Measurements from ENCODE around the gene EFCAB8.

The EFCAB8 gene

DNA sequence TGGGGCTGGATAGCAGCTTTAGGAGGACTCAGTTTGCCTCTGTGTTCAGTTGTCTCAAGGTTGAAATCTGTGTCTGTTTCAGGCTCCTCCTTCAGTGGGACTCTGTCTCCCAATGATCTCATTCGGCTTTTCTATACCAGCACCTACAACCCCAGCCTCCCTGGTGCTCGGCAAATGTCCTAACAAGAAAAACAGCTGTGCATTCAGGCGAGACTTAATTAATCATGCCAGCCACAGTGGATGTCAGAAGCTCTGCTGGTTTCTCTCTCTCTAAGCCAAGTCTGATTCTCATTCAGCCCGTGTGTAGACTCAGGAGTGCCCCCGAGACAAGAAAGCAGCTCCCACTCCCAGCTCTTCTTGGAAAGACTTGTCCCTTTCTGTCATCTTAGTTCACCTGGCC is 98.7 kb downstream of the EFCAB8 start:
- Histone ChIP-seq H3K4me2 (ENCODE audit: low read length) (no peak overlapping the region), H2AFZ (ENCODE audit: low read length) (no peak overlapping the region), H3K9me3 (ENCODE audit: low read length) (peaks cover 5% of the 10 kb centered on the region), H3K27me3 (ENCODE audit: insufficient read depth, low read length) (no peaks in the 10 kb centered on the region), H3K9ac (ENCODE audit: low read length) (no peak overlapping the region), H3K9me2 (ENCODE audit: low read depth, low read length) (no peaks in the 10 kb centered on the region), H3K4me3 (ENCODE audit: low read depth, low read length, poor library complexity, severe bottlenecking) (no peak overlapping the region), H3K4me1 (ENCODE audit: insufficient read depth, low read length, severe bottlenecking) (no peaks in the 10 kb centered on the region), H3F3A (ENCODE audit: insufficient read depth, low read length) (no peaks in the 10 kb centered on the region), H4K20me1 (ENCODE audit: insufficient read depth, low read length) (no peaks in the 10 kb centered on the region), H3K36me3 (ENCODE audit: insufficient read depth, low read length) (no peaks in the 10 kb centered on the region), H3K27ac (ENCODE audit: low read depth, low read length, poor library complexity, severe bottlenecking) (no peak overlapping the region), H3K79me2 (ENCODE audit: insufficient read depth, low read length) (no peaks in the 10 kb centered on the region)
- TF ChIP-seq EZH2 (IDR thresholded peaks at IDR 0.05; ENCODE audit: borderline replicate concordance, low read length), result no peak
- TF ChIP-seq, protein P1, sequence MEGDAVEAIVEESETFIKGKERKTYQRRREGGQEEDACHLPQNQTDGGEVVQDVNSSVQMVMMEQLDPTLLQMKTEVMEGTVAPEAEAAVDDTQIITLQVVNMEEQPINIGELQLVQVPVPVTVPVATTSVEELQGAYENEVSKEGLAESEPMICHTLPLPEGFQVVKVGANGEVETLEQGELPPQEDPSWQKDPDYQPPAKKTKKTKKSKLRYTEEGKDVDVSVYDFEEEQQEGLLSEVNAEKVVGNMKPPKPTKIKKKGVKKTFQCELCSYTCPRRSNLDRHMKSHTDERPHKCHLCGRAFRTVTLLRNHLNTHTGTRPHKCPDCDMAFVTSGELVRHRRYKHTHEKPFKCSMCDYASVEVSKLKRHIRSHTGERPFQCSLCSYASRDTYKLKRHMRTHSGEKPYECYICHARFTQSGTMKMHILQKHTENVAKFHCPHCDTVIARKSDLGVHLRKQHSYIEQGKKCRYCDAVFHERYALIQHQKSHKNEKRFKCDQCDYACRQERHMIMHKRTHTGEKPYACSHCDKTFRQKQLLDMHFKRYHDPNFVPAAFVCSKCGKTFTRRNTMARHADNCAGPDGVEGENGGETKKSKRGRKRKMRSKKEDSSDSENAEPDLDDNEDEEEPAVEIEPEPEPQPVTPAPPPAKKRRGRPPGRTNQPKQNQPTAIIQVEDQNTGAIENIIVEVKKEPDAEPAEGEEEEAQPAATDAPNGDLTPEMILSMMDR (IDR thresholded peaks at IDR 0.05; ENCODE audit: low read length), result no peak

DNA sequence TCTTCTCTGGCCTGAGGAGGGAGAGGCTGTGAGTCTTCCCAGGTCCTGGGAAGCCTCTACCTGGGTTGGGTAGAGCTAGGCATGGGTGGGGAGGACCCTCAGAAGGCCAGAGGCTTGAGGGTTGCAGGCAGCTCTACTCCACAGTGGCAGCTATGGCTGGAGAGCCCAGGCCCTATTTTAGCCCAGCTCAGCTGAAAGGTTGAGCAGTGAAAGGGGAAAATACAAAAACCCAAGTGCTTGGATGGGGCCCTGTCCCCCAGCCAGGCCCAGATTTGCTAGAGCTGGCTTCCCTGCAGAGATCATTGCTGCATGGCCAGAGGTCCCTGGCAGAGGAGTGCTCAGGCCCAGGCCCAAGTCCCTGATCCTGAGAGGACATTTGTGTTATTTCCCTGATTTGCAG is 99.9 kb downstream of the EFCAB8 start:
- H4K20me1 ChIP-seq (ENCODE audit: insufficient read depth, low read length), result no peaks in the 10 kb centered on the region
- no peaks in the 10 kb centered on the region for H3K36me3 ChIP-seq (ENCODE audit: insufficient read depth, low read length)
- H3K4me1 ChIP-seq (ENCODE audit: insufficient read depth, low read length, severe bottlenecking), result no peaks in the 10 kb centered on the region
- H3K9me2 ChIP-seq (ENCODE audit: low read depth, low read length), result no peaks in the 10 kb centered on the region
- H3K9ac ChIP-seq (ENCODE audit: low read length), result no peak overlapping the region
- H3K27me3 ChIP-seq (ENCODE audit: insufficient read depth, low read length), result no peaks in the 10 kb centered on the region
- peaks cover 5% of the 10 kb centered on the region for H3K9me3 ChIP-seq (ENCODE audit: low read length)
- H2AFZ ChIP-seq (ENCODE audit: low read length), result no peak overlapping the region
- TF ChIP-seq, protein P1 (IDR thresholded peaks at IDR 0.05; ENCODE audit: low read length), result no peak
- no peak for TF ChIP-seq EZH2 (IDR thresholded peaks at IDR 0.05; ENCODE audit: borderline replicate concordance, low read length)
- H3F3A ChIP-seq (ENCODE audit: insufficient read depth, low read length), result no peaks in the 10 kb centered on the region
- H3K27ac ChIP-seq (ENCODE audit: low read depth, low read length, poor library complexity, severe bottlenecking), result no peak overlapping the region
- H3K4me3 ChIP-seq (ENCODE audit: low read depth, low read length, poor library complexity, severe bottlenecking), result no peak overlapping the region
- no peak overlapping the region for H3K4me2 ChIP-seq (ENCODE audit: low read length)
- H3K79me2 ChIP-seq (ENCODE audit: insufficient read depth, low read length), result no peaks in the 10 kb centered on the region

DNA sequence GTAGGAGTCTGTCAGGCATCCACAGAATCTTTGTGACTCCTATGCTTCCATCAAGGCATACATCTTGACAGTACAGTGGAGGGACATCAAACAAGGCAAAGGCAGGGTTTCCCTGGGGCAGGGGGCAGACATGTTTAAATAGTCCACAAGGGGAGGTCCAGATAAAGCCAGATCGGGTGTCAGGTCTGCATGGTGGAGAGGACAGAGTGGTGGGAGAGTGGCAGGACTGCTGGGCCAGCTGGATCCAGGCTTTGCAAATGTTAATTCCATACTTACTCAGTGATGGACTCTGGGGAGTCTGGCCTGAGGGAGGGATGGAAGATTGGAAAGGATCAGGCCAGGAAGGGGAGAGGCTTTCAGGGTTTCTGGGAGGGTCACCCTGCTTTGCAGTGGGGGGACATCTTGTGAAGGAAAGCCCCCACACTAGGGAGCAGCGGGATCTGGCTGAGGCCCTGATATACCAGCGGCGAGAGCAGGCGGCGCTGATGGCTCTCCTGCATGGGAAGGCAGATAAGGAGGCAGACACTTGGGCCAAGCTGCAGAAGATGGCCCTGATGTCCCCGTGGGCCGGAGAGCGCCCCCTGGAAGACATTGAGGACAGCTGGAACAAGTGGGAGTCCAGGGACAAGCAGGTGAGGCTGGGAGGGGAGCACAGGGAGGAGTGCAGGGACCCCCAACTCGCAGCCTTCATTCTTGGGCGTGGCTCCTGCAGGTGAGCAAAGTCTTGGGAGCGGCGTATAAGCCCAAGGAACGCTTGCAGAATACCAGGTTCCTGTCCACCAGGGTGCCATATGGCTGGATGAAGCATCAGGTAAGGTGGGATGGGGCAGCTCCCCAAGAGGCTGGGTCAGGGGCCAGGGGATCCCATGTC is 100.9 kb downstream of the EFCAB8 start:
- Histone ChIP-seq H3K36me3 (ENCODE audit: insufficient read depth, low read length) (no peaks in the 10 kb centered on the region), H3F3A (ENCODE audit: insufficient read depth, low read length) (no peaks in the 10 kb centered on the region), H3K27ac (ENCODE audit: low read depth, low read length, poor library complexity, severe bottlenecking) (no peak overlapping the region), H3K4me2 (ENCODE audit: low read length) (no peak overlapping the region), H3K27me3 (ENCODE audit: insufficient read depth, low read length) (no peaks in the 10 kb centered on the region), H3K9me2 (ENCODE audit: low read depth, low read length) (no peaks in the 10 kb centered on the region), H3K9me3 (ENCODE audit: low read length) (peaks cover 5% of the 10 kb centered on the region), H3K4me3 (ENCODE audit: low read depth, low read length, poor library complexity, severe bottlenecking) (no peak overlapping the region), H4K20me1 (ENCODE audit: insufficient read depth, low read length) (no peaks in the 10 kb centered on the region), H3K79me2 (ENCODE audit: insufficient read depth, low read length) (no peaks in the 10 kb centered on the region), H3K4me1 (ENCODE audit: insufficient read depth, low read length, severe bottlenecking) (no peaks in the 10 kb centered on the region), H2AFZ (ENCODE audit: low read length) (no peak overlapping the region), H3K9ac (ENCODE audit: low read length) (no peak overlapping the region)
- TF ChIP-seq, protein P1 (IDR thresholded peaks at IDR 0.05; ENCODE audit: low read length), result no peak
- TF ChIP-seq EZH2 (IDR thresholded peaks at IDR 0.05; ENCODE audit: borderline replicate concordance, low read length), result no peak
